ENCODE data around the gene EXOC3L4.

EXOC3L4 gene

DNA sequence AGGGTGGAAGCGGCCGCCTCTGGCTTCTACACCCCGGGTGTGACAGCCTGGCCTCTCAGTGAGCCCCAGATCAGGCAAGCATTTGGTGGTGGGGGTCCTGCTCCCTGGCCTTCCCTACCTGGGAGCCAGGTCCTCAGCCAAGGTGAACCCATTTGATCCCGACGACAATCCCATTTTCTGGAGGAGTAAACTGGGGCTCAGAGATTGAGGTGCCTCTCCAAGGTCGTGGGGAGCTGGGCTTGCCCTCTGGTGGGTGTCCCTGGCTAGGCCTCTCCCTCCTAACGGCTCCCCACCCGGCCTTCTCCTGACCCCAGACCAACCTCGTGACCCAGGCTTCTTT is 2.7 kb upstream of the EXOC3L4 start:
- TF ChIP-seq RARB (CRISPR knock-in tag; IDR thresholded peaks at IDR 0.05), result no peak
- no peak for TF ChIP-seq ZNF565 (CRISPR knock-in tag; conservative IDR thresholded peaks at IDR 0.05; ENCODE audit: low read depth)
- TF ChIP-seq CSRNP3 (CRISPR knock-in tag; IDR thresholded peaks at IDR 0.05), result no peak
- TF ChIP-seq TCF4 (CRISPR knock-in tag; IDR thresholded peaks at IDR 0.05; ENCODE audit: borderline replicate concordance), result no peak
- TF ChIP-seq PPARA (CRISPR knock-in tag; IDR thresholded peaks at IDR 0.05; ENCODE audit: borderline replicate concordance), result no peak
- no peak for TF ChIP-seq ZFP30 (CRISPR knock-in tag; IDR thresholded peaks at IDR 0.05)
- TF ChIP-seq ZFP3 (CRISPR knock-in tag; IDR thresholded peaks at IDR 0.05), result no peak
- TF ChIP-seq TOX (CRISPR knock-in tag; IDR thresholded peaks at IDR 0.05; ENCODE audit: borderline replicate concordance), result no peak
- TF ChIP-seq ESRRG (CRISPR knock-in tag; IDR thresholded peaks at IDR 0.05), result no peak
- ATAC-seq, result no peak

- ATAC-seq, result no peak
- TF ChIP-seq ISL1 (CRISPR knock-in tag; IDR thresholded peaks at IDR 0.05) (no peak), POU6F1 (CRISPR knock-in tag; IDR thresholded peaks at IDR 0.05; ENCODE audit: borderline replicate concordance, low read depth) (no peak), CSRNP3 (CRISPR knock-in tag; IDR thresholded peaks at IDR 0.05) (no peak), ZNF70 (CRISPR knock-in tag; IDR thresholded peaks at IDR 0.05) (no peak), OSR1 (CRISPR knock-in tag; IDR thresholded peaks at IDR 0.05) (no peak), ZNF8 (CRISPR knock-in tag; IDR thresholded peaks at IDR 0.05) (no peak), RARB (CRISPR knock-in tag; IDR thresholded peaks at IDR 0.05) (no peak), TCF4 (CRISPR knock-in tag; IDR thresholded peaks at IDR 0.05; ENCODE audit: borderline replicate concordance) (no peak), ZC3H10 (CRISPR knock-in tag; IDR thresholded peaks at IDR 0.05) (no peak), CREB5 (CRISPR knock-in tag; IDR thresholded peaks at IDR 0.05; ENCODE audit: low read depth) (no peak), ESRRG (CRISPR knock-in tag; IDR thresholded peaks at IDR 0.05) (no peak), PATZ1 (CRISPR knock-in tag; IDR thresholded peaks at IDR 0.05; ENCODE audit: borderline replicate concordance) (no peak), ZNF565 (CRISPR knock-in tag; conservative IDR thresholded peaks at IDR 0.05; ENCODE audit: low read depth) (no peak), ZFP3 (CRISPR knock-in tag; IDR thresholded peaks at IDR 0.05) (no peak), ARNTL (CRISPR knock-in tag; IDR thresholded peaks at IDR 0.05; ENCODE audit: borderline replicate concordance, low read depth) (no peak), SNAI2 (CRISPR knock-in tag; IDR thresholded peaks at IDR 0.05) (no peak), TOX (CRISPR knock-in tag; IDR thresholded peaks at IDR 0.05; ENCODE audit: borderline replicate concordance) (no peak)
- TF ChIP-seq, protein P1, sequence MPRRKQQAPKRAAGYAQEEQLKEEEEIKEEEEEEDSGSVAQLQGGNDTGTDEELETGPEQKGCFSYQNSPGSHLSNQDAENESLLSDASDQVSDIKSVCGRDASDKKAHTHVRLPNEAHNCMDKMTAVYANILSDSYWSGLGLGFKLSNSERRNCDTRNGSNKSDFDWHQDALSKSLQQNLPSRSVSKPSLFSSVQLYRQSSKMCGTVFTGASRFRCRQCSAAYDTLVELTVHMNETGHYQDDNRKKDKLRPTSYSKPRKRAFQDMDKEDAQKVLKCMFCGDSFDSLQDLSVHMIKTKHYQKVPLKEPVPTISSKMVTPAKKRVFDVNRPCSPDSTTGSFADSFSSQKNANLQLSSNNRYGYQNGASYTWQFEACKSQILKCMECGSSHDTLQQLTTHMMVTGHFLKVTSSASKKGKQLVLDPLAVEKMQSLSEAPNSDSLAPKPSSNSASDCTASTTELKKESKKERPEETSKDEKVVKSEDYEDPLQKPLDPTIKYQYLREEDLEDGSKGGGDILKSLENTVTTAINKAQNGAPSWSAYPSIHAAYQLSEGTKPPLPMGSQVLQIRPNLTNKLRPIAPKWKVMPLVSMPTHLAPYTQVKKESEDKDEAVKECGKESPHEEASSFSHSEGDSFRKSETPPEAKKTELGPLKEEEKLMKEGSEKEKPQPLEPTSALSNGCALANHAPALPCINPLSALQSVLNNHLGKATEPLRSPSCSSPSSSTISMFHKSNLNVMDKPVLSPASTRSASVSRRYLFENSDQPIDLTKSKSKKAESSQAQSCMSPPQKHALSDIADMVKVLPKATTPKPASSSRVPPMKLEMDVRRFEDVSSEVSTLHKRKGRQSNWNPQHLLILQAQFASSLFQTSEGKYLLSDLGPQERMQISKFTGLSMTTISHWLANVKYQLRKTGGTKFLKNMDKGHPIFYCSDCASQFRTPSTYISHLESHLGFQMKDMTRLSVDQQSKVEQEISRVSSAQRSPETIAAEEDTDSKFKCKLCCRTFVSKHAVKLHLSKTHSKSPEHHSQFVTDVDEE (CRISPR knock-in tag; IDR thresholded peaks at IDR 0.05), result no peak
Measured at GRCh38 chr14:103093856-103094405, 594 bp upstream of the EXOC3L4 start.
